Gastrocnemius medialis (tissue), 4 donors: ENCODE data around the gene KLHDC4.

Source experiments
- CTCF ChIP-seq, 5 experiments: fragments of 450-650 bp in 3 of 5; fragments of 200-600 bp in 2 of 5; sonication (generic) in 2 of 5; IDR thresholded peaks in 4 of 5; conservative IDR thresholded peaks in 1 of 5; 1 replicate in 4 of 5; 2 replicates in 1 of 5; pipeline ENCODE4 v1.5.1; 2016 to 2019; ENCODE audit warnings: antibody characterized with exemption in 5 of 5, mild to moderate bottlenecking in 3 of 5, moderate library complexity in 3 of 5
- POLR2A ChIP-seq, 2 donors: fragments of 450-650 bp; IDR thresholded peaks; one replicate each; pipeline ENCODE4 v1.6.1; 2017; ENCODE audit warnings: antibody characterized with exemption in 2 of 2, mild to moderate bottlenecking in 2 of 2, moderate library complexity in 2 of 2

- TF ChIP-seq POLR2A (IDR thresholded peaks at IDR 0.05) = no peak
- no peak for TF ChIP-seq CTCF (IDR thresholded peaks at IDR 0.05 in 4 of 5, conservative IDR thresholded peaks at IDR 0.05 in 1 of 5)
These were observed 74.1 kb downstream of the KLHDC4 start for GRCh38 chr16:87691686-87692079.
